Measurements from ENCODE around the gene GRIK2.

DNA sequence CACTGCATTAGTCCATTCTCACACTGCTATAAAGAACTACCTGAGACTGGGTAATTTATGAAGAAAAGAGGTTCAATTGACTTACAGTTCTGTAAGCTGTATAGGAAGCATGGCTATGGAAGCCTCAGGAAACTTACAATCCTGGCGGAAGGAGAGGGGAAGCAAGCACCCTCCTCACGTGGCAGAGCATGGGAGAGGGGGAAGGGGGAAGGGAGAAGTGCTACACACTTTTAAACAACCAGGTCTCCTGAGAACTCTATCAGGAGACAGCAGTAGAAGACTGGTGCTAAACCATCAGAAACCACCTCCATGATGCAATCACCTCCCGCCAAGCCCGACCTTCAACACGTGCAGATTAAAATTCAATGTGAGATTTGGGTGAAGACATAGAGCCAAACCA, 494.0 kb downstream of the GRIK2 start:
- TF ChIP-seq CTCF (IDR thresholded peaks at IDR 0.05) (no peak), POLR2A (IDR thresholded peaks at IDR 0.05; ENCODE audit: low read depth) (no peak)

Measured in esophagus muscularis mucosa (tissue), 3 donors.